ENCODE measurements around the gene THSD4. TPM values are rescaled to one million over a fixed set of nuclear protein-coding genes. Genes with fewer than 3 reads are reported as not detected.

The THSD4 gene
- total and polyA plus RNA-seq, 4 donors = 6.0 to 42.4 (median 18.5) TPM

DNA sequence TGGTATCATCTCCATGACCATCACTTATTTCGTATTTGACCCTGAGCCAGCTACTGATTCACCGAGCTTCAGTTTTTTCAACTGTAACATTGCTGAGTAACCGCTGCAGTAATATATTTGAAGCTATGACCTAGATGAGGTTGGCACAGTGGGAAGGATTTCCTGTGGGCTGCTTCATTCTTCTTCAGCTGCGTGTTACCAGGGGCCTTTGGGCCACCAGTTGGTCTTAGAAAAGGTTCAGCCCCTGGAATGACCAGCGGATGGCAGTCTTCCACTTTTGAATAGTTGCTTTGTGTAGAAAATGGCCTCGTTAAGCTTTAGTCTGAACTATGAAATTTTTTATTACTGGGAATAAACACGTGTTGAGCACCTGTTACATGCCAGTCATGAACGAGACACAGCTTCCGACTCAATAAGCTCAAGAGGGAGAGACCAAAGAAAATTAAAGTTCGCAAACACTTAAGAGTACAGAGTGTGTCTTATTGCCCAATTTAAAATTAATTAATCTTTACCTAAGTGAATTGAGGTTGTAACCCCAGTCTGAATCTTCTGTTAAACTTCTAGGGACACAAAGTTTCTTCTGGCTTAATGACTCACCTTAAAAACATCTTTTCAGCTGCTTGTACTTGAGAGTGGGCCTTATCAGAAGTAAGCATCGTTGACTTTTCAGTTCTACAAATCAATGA, 637.5 kb downstream of the THSD4 start:
- H3K9me3 ChIP-seq (ENCODE audit: control insufficient read depth in 4 of 4, insufficient read depth in 3 of 4, low read length in 3 of 4) = peaks cover 0 to 7% (median 0%) of the 10 kb centered on the region in 4 donors
- peak overlapping the region in 1 of 2 donors; percentile 26 for H3K27ac ChIP-seq (ENCODE audit: low read depth in 1 of 2, low read length in 1 of 2)
- TF ChIP-seq, protein P1, sequence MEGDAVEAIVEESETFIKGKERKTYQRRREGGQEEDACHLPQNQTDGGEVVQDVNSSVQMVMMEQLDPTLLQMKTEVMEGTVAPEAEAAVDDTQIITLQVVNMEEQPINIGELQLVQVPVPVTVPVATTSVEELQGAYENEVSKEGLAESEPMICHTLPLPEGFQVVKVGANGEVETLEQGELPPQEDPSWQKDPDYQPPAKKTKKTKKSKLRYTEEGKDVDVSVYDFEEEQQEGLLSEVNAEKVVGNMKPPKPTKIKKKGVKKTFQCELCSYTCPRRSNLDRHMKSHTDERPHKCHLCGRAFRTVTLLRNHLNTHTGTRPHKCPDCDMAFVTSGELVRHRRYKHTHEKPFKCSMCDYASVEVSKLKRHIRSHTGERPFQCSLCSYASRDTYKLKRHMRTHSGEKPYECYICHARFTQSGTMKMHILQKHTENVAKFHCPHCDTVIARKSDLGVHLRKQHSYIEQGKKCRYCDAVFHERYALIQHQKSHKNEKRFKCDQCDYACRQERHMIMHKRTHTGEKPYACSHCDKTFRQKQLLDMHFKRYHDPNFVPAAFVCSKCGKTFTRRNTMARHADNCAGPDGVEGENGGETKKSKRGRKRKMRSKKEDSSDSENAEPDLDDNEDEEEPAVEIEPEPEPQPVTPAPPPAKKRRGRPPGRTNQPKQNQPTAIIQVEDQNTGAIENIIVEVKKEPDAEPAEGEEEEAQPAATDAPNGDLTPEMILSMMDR (IDR thresholded peaks at IDR 0.05; ENCODE audit: control extremely low read depth, extremely low read depth) = no peak
- DNase-seq (peak; percentile 55 to 73 (median 65)), ATAC-seq (ENCODE audit: insufficient read depth, low FRiP score) (peak; percentile 68)
- H3K36me3 ChIP-seq (ENCODE audit: control insufficient read depth in 4 of 4, insufficient read depth in 4 of 4, low read length in 4 of 4) = peaks cover 0 to 3% (median 0%) of the 10 kb centered on the region in 4 donors
- H3K4me3 ChIP-seq = no peak overlapping the region
- WGBS, 2 donors = 46 to 47% methylated on average over 11 of the region's 11 CpGs
- no peaks in the 10 kb centered on the region for H3K27me3 ChIP-seq (ENCODE audit: control insufficient read depth in 3 of 3, insufficient read depth in 3 of 3, low read length in 2 of 3)
- H3K9ac ChIP-seq (ENCODE audit: insufficient read depth in 1 of 2, low read length in 2 of 2) = no peak overlapping the region
- H3K4me1 ChIP-seq (ENCODE audit: control insufficient read depth in 5 of 5, insufficient read depth in 5 of 5, low read length in 5 of 5) = peaks cover 0 to 5% (median 0%) of the 10 kb centered on the region in 5 donors

DNA sequence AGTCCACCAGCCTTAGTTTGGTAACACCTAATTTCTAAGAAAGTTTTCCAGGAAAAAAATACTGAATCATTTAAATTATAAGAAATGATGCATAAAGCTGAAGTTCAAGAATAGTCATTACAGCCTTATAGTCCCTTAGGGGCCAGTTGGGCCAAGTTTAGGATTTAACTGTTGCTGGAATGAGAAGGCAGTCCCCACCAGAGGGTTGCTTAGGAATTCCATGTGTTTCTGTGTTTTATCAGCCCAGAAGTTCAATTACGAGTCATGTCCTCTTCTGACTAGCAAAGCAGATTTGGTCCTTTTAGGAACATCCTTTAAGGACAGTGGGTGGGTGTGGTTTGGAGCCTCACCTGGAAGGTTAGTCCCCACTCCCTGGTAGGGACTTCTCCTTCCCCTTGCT, 638.1 kb downstream of the THSD4 start:
- 83 to 88% methylated on average over 1 of the region's 1 CpG for WGBS, 2 donors
- Histone ChIP-seq H3K9me3 (ENCODE audit: control insufficient read depth in 4 of 4, insufficient read depth in 3 of 4, low read length in 3 of 4) (peaks cover 0 to 7% (median 0%) of the 10 kb centered on the region in 4 donors), H3K4me3 (no peak overlapping the region), H3K27me3 (ENCODE audit: control insufficient read depth in 3 of 3, insufficient read depth in 3 of 3, low read length in 2 of 3) (no peaks in the 10 kb centered on the region), H3K9ac (ENCODE audit: insufficient read depth in 1 of 2, low read length in 2 of 2) (no peak overlapping the region), H3K27ac (ENCODE audit: low read depth in 1 of 2, low read length in 1 of 2) (peak overlapping the region in 1 of 2 donors; percentile 37), H3K4me1 (ENCODE audit: control insufficient read depth in 5 of 5, insufficient read depth in 5 of 5, low read length in 5 of 5) (peaks cover 0 to 2% (median 0%) of the 10 kb centered on the region in 5 donors), H3K36me3 (ENCODE audit: control insufficient read depth in 4 of 4, insufficient read depth in 4 of 4, low read length in 4 of 4) (peaks cover 0 to 3% (median 0%) of the 10 kb centered on the region in 4 donors)
- no peak for ATAC-seq (ENCODE audit: insufficient read depth, low FRiP score)
- DNase-seq = no peak
- TF ChIP-seq, protein P1 (IDR thresholded peaks at IDR 0.05; ENCODE audit: control extremely low read depth, extremely low read depth) = no peak

DNA sequence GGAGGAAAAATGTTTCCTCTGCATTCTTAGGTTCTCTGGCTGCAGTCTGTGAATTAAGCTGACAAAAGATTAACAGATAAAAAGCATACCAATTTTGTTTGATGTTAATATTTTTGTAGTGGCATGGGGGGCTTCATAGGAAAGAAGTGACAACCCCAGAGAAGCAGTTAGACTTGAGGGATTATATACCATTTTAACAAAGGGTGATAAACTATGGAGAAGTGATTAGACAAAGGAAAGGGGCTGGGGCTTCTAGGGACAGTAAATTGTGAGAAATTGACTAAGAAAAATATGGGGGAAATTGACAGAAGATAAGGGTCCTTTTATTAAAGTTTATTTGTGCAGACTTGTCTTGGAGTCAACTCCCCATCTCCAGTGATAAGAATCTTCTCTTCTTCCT, 639.4 kb downstream of the THSD4 start:
- TF ChIP-seq, protein P1 (IDR thresholded peaks at IDR 0.05; ENCODE audit: control extremely low read depth, extremely low read depth) = no peak
- Histone ChIP-seq H3K36me3 (ENCODE audit: control insufficient read depth in 4 of 4, insufficient read depth in 4 of 4, low read length in 4 of 4) (no peaks in the 10 kb centered on the region), H3K27ac (ENCODE audit: low read depth in 1 of 2, low read length in 1 of 2) (no peak overlapping the region), H3K9ac (ENCODE audit: insufficient read depth in 1 of 2, low read length in 2 of 2) (no peak overlapping the region), H3K9me3 (ENCODE audit: control insufficient read depth in 4 of 4, insufficient read depth in 3 of 4, low read length in 3 of 4) (peaks cover 0 to 10% (median 0%) of the 10 kb centered on the region in 4 donors), H3K27me3 (ENCODE audit: control insufficient read depth in 3 of 3, insufficient read depth in 3 of 3, low read length in 2 of 3) (no peaks in the 10 kb centered on the region), H3K4me3 (no peak overlapping the region), H3K4me1 (ENCODE audit: control insufficient read depth in 5 of 5, insufficient read depth in 5 of 5, low read length in 5 of 5) (peaks cover 0 to 3% (median 2%) of the 10 kb centered on the region in 5 donors)
- no peak for ATAC-seq (ENCODE audit: insufficient read depth, low FRiP score)
- no peak for DNase-seq

Data from lung (tissue), 12 donors.